Calu3 (cell line): Measurements from ENCODE around the gene SLC16A2. TPM values are rescaled to one million over a fixed set of nuclear protein-coding genes. Genes with fewer than 3 reads are reported as not detected.

ENCODE experiments used
- BruUV-seq: library from RNA; stranded (reverse); fragments of 400-500 nt; replicated peaks from 2 replicates; lab custom pipeline; 2021; lab: Mats Ljungman, UMichigan
- CTCF ChIA-PET: fragments of 300-600 bp; sonication (Branson Sonifier 250); formaldehyde crosslinking; loops from one replicate; lab custom pipeline; 2022; ENCODE audit warnings: antibody characterized with exemption; lab: Charles Lee
- DNase-seq: peaks from one replicate; pipeline ENCODE4 v3.0.0; 2022
- H3K27ac Mint-ChIP-seq: one replicate; pipeline ENCODE4 v1.8.0; 2022; ENCODE audit warnings: mixed read lengths; ENCODE audit not compliant: unreplicated experiment
- H3K27me3 Mint-ChIP-seq: one replicate; pipeline ENCODE4 v1.8.0; 2022; ENCODE audit warnings: mixed read lengths; ENCODE audit not compliant: unreplicated experiment
- H3K36me3 Mint-ChIP-seq: one replicate; pipeline ENCODE4 v1.8.0; 2022; ENCODE audit warnings: mild to moderate bottlenecking, moderate library complexity, mixed read lengths; ENCODE audit not compliant: insufficient read depth, unreplicated experiment
- H3K4me1 Mint-ChIP-seq: one replicate; pipeline ENCODE4 v1.8.0; 2022; ENCODE audit warnings: mild to moderate bottlenecking, low read depth, mixed read lengths; ENCODE audit not compliant: unreplicated experiment
- H3K4me3 Mint-ChIP-seq: one replicate; pipeline ENCODE4 v1.8.0; 2022; ENCODE audit warnings: mild to moderate bottlenecking, low read depth, moderate library complexity, mixed read lengths; ENCODE audit not compliant: unreplicated experiment
- H3K9me3 Mint-ChIP-seq: one replicate; pipeline ENCODE4 v1.8.0; 2022; ENCODE audit warnings: low read depth, mixed read lengths; ENCODE audit not compliant: unreplicated experiment
- CTCF ChIP-seq: fragments of 200-600 bp; IDR thresholded peaks from one replicate; pipeline ENCODE4 v1.8.0; 2022; ENCODE audit warnings: antibody characterized with exemption; ENCODE audit not compliant: unreplicated experiment
- intact Hi-C: fragments of 100-400 bp; cut with micrococcal nuclease; formaldehyde crosslinking; loops from one replicate; pipeline ENCODE4 v1.10.0; 2022; ENCODE audit not compliant: unreplicated experiment
- total RNA-seq: library from RNA; stranded (reverse); gene quantifications from 2 replicates; pipeline ENCODE4 v1.2.3, GENCODE V29; 2022

The SLC16A2 gene
- total RNA-seq, 1 experiment from 2014 or later: 0.59 TPM

GRCh38 chrX:74519870-74520269 lies 98.6 kb downstream of the SLC16A2 start:
- Mint-ChIP-seq H3K9me3 (no peaks in the 10 kb centered on the region), H3K36me3 (no peaks in the 10 kb centered on the region), H3K4me1 (no peaks in the 10 kb centered on the region), H3K27me3 (no peaks in the 10 kb centered on the region), H3K27ac (no peak overlapping the region), H3K4me3 (no peak overlapping the region)
- BruUV-seq: no TSS peak
- CTCF ChIA-PET: no interaction called here
- no peak for DNase-seq
- no peak for TF ChIP-seq CTCF
- intact Hi-C loops: no loop called here

- Mint-ChIP-seq H3K27me3 (no peaks in the 10 kb centered on the region), H3K27ac (no peak overlapping the region), H3K9me3 (no peaks in the 10 kb centered on the region), H3K4me3 (no peak overlapping the region), H3K4me1 (no peaks in the 10 kb centered on the region), H3K36me3 (no peaks in the 10 kb centered on the region)
- no TSS peak for BruUV-seq
- no peak for TF ChIP-seq CTCF
- CTCF ChIA-PET: no interaction called here
- intact Hi-C loops: no loop called here
- DNase-seq: no peak
Measured at GRCh38 chrX:74520291-74520690, 99.0 kb downstream of the SLC16A2 start.

- H3K27ac Mint-ChIP-seq: no peak overlapping the region
- CTCF ChIA-PET: interaction anchor here (0.6 kb wide), 1 partner anchor 290 kb away, joined by 4 read pairs; no protein-coding TSS in a partner anchor
- H3K4me1 Mint-ChIP-seq: no peaks in the 10 kb centered on the region
- H3K36me3 Mint-ChIP-seq: no peaks in the 10 kb centered on the region
- no TSS peak for BruUV-seq
- H3K4me3 Mint-ChIP-seq: no peak overlapping the region
- H3K27me3 Mint-ChIP-seq: no peaks in the 10 kb centered on the region
- no peak for DNase-seq
- no peaks in the 10 kb centered on the region for H3K9me3 Mint-ChIP-seq
- intact Hi-C loops: no loop called here
- TF ChIP-seq CTCF: no peak
Measured at GRCh38 chrX:74520896-74521295, 99.6 kb downstream of the SLC16A2 start.

GRCh38 chrX:74521961-74522751 lies 100.9 kb downstream of the SLC16A2 start:
- Mint-ChIP-seq H3K36me3 (no peaks in the 10 kb centered on the region), H3K4me3 (no peak overlapping the region), H3K27me3 (no peaks in the 10 kb centered on the region), H3K27ac (no peak overlapping the region), H3K9me3 (no peaks in the 10 kb centered on the region), H3K4me1 (no peaks in the 10 kb centered on the region)
- intact Hi-C loops: no loop called here
- no peak for DNase-seq
- BruUV-seq: no TSS peak
- CTCF ChIA-PET: no interaction called here
- TF ChIP-seq CTCF: no peak
